HEK293T (cell line): Measurements from ENCODE around the gene PPP1R26.

Experiments
- CTCF ChIA-PET: fragments of 350-600 bp; formaldehyde crosslinking; extraction: SDS; loops from one replicate; lab custom pipeline; 2021; ENCODE audit warnings: antibody characterized with exemption, inconsistent platforms; lab: Yijun Ruan, JAX
- POLR2A ChIA-PET: fragments of 350-600 bp; formaldehyde crosslinking; extraction: SDS; loops from one replicate; lab custom pipeline; 2020; ENCODE audit warnings: antibody characterized with exemption, inconsistent platforms; lab: Yijun Ruan, JAX
- DNase-seq: peaks from one replicate; pipeline ENCODE4 v3.0.0; 2012; ENCODE audit warnings: mixed read lengths; ENCODE audit errors: extremely low spot score
- ARNT ChIP-seq: fragments of 450-650 bp; IDR thresholded peaks from 2 replicates; pipeline ENCODE4 v1.6.1; 2017; ENCODE audit warnings: mild to moderate bottlenecking
- BHLHE40 ChIP-seq: fragments of 450-650 bp; IDR thresholded peaks from 2 replicates; pipeline ENCODE4 v1.6.1; 2016; ENCODE audit warnings: mild to moderate bottlenecking, moderate library complexity, borderline replicate concordance
- CTBP1 ChIP-seq: fragments of 450-650 bp; IDR thresholded peaks from 2 replicates; pipeline ENCODE4 v1.6.1; 2016; ENCODE audit warnings: borderline replicate concordance
- ELF4 ChIP-seq: fragments of 450-650 bp; IDR thresholded peaks from 2 replicates; pipeline ENCODE4 v1.6.1; 2017; ENCODE audit warnings: antibody characterized with exemption
- FOXA1 ChIP-seq: fragments of 450-650 bp; IDR thresholded peaks from 2 replicates; pipeline ENCODE4 v1.6.1; 2016; ENCODE audit warnings: mild to moderate bottlenecking
- FOXK2 ChIP-seq: fragments of 450-650 bp; IDR thresholded peaks from 2 replicates; pipeline ENCODE4 v1.6.1; 2016; ENCODE audit warnings: mild to moderate bottlenecking
- FOXM1 ChIP-seq: fragments of 450-650 bp; IDR thresholded peaks from 2 replicates; pipeline ENCODE4 v1.6.1; 2017; ENCODE audit warnings: mild to moderate bottlenecking, borderline replicate concordance
- HDGF ChIP-seq: fragments of 450-650 bp; IDR thresholded peaks from 2 replicates; pipeline ENCODE4 v1.6.1; 2017; ENCODE audit warnings: antibody characterized with exemption, borderline replicate concordance
- L3MBTL2 ChIP-seq: fragments of 450-650 bp; conservative IDR thresholded peaks from 2 replicates; pipeline ENCODE4 v1.6.1; 2016; ENCODE audit warnings: mild to moderate bottlenecking
- LEF1 ChIP-seq: fragments of 450-650 bp; IDR thresholded peaks from 2 replicates; pipeline ENCODE4 v1.6.1; 2017; ENCODE audit warnings: mild to moderate bottlenecking, borderline replicate concordance
- NFRKB ChIP-seq: fragments of 450-650 bp; IDR thresholded peaks from 2 replicates; pipeline ENCODE4 v1.6.1; 2016; ENCODE audit warnings: mild to moderate bottlenecking, moderate library complexity
- PKNOX1 ChIP-seq: fragments of 450-650 bp; IDR thresholded peaks from 2 replicates; pipeline ENCODE4 v1.6.1; 2016
- SP1 ChIP-seq: fragments of 450-650 bp; IDR thresholded peaks from 2 replicates; pipeline ENCODE4 v1.6.1; 2017
- SUZ12 ChIP-seq: fragments of 450-650 bp; IDR thresholded peaks from 2 replicates; pipeline ENCODE4 v1.6.1; 2016; ENCODE audit warnings: mild to moderate bottlenecking
- TARDBP ChIP-seq: fragments of 450-650 bp; IDR thresholded peaks from 2 replicates; pipeline ENCODE4 v1.6.1; 2016
- ZNF384 ChIP-seq: fragments of 450-650 bp; IDR thresholded peaks from 2 replicates; pipeline ENCODE4 v1.6.1; 2016

Gene PPP1R26

GRCh38 chr9:135474915-135475314 is 4.7 kb upstream of the PPP1R26 start:
- ChIA-PET POLR2A (no interaction called here), CTCF (no interaction called here)
- DNase-seq, result peak; percentile 78
- no peak for TF ChIP-seq CTBP1
- no peak for TF ChIP-seq ELF4
- no peak for TF ChIP-seq SUZ12

GRCh38 chr9:135476561-135477355 is 2.8 kb upstream of the PPP1R26 start:
- TF ChIP-seq CTBP1 (no peak), BHLHE40 (no peak), FOXA1 (no peak), TARDBP (no peak), ARNT (no peak), ELF4 (no peak), SUZ12 (no peak), L3MBTL2 (no peak), LEF1 (no peak), HDGF (no peak), FOXM1 (no peak)
- ChIA-PET CTCF (no interaction called here), POLR2A (no interaction called here)
- DNase-seq, result no peak

- DNase-seq, result no peak
- POLR2A ChIA-PET, result no interaction called here
- CTCF ChIA-PET, result interaction anchor here (0.5 kb wide), 1 partner anchor 453 kb away, joined by 3 read pairs; no protein-coding TSS in a partner anchor
- TF ChIP-seq PKNOX1 (no peak), ARNT (no peak), NFRKB (no peak), BHLHE40 (no peak), L3MBTL2 (no peak), CTBP1 (no peak), FOXK2 (no peak), FOXA1 (no peak), ZNF384 (no peak), HDGF (no peak)
These were observed 1.4 kb upstream of the PPP1R26 start for GRCh38 chr9:135478191-135478590.

GRCh38 chr9:135478829-135479468 is 633 bp upstream of the PPP1R26 start:
- ChIA-PET POLR2A (no interaction called here), CTCF (no interaction called here)
- no peak for TF ChIP-seq TARDBP
- peak; percentile 40 for DNase-seq

GRCh38 chr9:135480071-135480939 is 723 bp downstream of the PPP1R26 start:
- peak; percentile 64 for DNase-seq
- TF ChIP-seq BHLHE40 (no peak), ELF4 (no peak), ARNT (no peak), ZNF384 (no peak), PKNOX1 (no peak), FOXK2 (no peak), FOXM1 (no peak), L3MBTL2 (no peak), FOXA1 (no peak)
- ChIA-PET CTCF (interaction anchor here (0.6 to 1.2 kb wide), 4 partner anchors 12 to 691 kb away, joined by 3 to 4 read pairs (median 4); partner anchors contain the start of gene KCNT1), POLR2A (interaction anchor here (0.9 to 1.5 kb wide), 6 partner anchors 11 to 25 kb away, joined by 3 to 5 read pairs (median 3); no protein-coding TSS in a partner anchor)

GRCh38 chr9:135480940-135481310 is 1.3 kb downstream of the PPP1R26 start:
- POLR2A ChIA-PET, result interaction anchor here (0.9 to 1.5 kb wide), 4 partner anchors 12 to 25 kb away, joined by 3 to 5 read pairs (median 4); no protein-coding TSS in a partner anchor
- TF ChIP-seq L3MBTL2 (no peak), SUZ12 (no peak), BHLHE40 (no peak), ZNF384 (no peak), LEF1 (no peak), FOXK2 (no peak), NFRKB (no peak), TARDBP (no peak), HDGF (no peak), FOXM1 (no peak), FOXA1 (no peak), ARNT (no peak), ELF4 (no peak), SP1 (no peak), CTBP1 (no peak)
- DNase-seq, result no peak
- CTCF ChIA-PET, result interaction anchor here (0.6 to 1.2 kb wide), 3 partner anchors 12 to 221 kb away, joined by 3 to 4 read pairs (median 4); partner anchors contain the start of gene KCNT1
